HG02610 (cell line): ENCODE data around the gene GRIP2.

Source experiments
- ATAC-seq: cut with Tn5 transposase; IDR thresholded peaks from one replicate; pipeline ENCODE4 v1.9.1; 2021; ENCODE audit warnings: mild to moderate bottlenecking, moderate library complexity; ENCODE audit not compliant: unreplicated experiment

GRIP2 gene

DNA sequence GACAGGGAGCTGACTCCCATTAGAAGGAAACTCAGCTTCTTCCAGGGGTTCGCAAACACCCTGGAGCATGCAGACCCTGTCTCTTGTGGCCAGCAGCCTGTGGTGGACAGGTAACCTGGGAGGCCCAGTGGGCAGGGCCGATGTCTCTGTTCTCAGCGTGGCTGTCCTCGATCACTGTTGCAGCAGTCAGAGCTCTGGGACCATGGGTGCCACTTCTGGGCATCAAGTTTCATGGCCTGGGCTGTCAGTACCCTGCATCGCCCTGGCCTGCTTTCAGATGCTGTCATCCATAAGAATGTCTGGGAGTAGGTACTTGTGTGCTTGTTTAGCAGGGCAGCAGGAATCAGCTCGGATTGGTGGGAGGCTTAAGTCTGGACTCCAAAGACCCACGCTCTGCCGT is 83.3 kb downstream of the GRIP2 start:
- no peak for ATAC-seq

DNA sequence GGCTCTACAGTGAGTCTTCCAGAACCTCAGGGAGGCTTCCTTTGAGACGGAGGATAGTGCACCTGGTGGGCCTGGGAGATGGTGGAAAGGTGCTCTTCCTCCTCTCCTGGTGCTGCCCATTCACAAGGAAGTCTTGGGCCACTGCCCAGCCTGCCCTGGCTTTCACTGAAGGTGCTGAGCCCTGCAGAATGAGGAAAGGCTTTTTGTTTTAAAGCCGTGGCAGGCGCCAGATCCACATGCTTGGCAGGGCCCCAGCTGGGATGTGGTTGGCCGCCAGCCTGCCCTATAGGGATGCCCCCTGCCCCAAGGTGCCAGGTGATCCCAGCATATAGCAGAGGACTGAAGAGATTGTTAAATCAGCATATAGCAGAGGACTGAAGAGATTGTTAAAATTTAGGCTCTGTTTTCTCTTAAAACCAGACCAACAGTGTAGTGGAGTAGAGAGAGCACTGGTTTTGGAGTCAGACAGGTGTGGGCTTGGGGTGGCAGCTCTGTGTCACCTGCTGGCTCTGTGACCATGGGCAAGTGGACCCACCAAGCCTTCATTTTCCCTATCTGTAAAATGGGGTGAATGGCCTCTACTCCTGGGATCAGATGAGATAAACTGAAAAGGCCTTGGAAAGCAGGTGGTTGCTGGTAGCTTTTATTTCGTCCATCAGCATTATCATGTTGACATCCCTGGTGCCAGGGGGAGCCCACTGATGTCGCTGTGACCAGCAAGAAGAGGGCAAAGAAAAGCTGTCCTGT is 84.4 kb downstream of the GRIP2 start:
- ATAC-seq: no peak

DNA sequence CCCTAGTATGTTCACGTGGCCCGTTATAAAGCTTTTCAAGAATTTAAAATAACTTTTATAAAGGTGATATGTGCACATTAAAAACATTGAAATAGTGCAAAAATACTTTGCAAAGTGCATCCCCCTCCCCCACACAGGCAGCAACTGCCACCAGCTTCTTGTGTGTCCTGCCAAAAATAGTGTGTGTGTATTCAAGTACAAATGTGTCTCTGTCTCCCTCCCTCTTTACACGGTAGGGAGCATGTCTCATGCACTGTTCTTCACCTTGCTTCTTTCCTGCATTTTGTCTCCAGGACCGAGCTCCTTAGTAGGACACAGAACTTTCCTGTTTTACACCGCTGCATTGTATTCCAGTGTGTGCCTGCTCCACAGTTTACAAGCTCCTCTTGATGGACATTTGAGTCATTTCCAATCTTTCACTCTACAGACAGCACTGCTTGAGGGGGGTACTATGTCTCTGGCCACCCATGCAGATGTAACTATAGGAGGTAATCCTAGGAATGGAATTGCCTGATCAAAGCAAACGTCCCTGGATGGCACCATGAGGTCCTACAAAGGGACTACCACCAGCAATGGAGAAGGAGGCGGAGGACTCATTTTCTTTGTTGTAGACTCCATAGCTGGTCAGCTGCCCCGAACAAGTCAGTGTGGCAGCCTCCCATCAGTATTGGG is 85.4 kb downstream of the GRIP2 start:
- ATAC-seq: no peak

DNA sequence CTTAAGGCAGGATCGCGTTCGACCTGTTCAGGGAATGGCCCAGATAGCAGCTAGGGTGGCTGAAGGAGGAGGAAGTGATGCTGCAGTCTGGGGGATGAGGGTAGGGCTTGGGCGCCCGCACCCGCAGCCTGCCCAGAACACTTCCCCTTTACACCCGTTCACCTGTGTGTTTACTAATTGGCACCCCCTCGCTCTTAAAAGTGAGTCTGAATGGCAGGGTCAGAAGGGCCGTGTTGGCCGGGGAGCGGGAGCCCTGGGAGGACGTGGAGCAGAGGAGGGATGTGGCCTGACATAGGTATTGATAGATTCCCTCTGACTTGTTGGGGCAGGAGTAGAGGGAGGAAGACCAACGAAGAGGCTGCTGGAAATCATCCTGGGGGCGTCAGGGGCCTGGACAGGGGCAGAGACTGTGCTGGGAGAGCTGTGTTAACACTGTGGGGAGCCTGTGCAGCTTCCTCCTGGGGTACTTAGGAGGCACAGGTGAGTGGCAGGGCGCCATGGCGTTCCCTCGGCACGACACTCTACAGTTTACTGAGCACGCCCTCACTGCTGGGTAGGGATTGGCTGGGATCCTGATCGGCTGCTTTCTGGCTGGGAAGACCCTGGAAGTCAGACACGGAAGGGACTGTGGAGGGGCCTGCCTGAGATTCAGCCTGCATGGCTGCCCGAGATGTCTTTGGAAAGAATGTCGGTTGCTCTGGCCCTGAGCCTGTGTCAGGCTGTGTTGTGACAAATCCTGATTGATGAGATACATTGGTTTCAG is 86.1 kb downstream of the GRIP2 start:
- ATAC-seq: no peak

DNA sequence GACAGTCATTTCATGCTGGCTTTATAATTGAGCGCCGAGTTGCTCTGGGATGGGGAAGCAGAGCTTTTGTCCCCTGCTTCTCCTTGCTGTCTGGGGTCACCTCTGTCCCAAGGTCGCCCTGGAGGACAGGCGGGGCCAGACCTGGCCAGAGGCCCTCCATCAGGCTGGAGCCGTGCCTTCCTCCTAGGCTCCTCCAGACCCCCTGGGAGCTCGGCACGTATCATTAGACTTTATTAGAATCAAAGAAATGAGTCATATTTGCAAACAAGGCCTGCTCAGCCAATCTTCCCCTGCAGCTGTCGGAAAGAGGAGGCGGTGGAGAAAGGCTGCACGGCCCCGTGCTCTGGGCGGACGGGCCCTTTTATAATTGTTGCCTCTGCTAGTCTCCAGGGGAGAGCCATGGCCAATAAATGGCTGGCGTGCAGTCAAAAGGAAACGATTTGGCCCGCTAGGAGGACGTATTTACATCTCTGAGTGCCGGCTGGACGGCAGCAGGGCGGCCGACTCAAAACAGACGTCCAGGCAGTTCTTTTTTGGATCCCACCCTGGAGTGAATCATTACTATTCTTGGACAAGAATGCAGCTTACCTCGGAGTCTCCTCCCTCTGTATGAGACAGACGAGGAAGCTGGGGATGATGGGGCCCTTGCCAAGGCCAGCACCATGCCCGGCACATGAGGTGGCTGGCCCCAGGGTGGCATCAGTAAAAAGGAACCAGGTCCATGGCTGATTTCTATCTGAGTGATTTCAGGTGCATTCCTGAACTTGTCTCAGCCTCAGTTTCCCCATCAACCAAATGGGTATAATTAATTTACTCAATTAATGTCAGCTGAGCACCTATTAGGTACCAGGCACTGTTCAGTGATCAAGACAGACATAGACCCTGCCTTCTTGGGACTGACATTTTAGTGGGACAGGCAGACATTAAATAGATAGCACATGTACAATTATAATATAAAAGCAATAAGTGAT is 87.1 kb downstream of the GRIP2 start:
- ATAC-seq: no peak

DNA sequence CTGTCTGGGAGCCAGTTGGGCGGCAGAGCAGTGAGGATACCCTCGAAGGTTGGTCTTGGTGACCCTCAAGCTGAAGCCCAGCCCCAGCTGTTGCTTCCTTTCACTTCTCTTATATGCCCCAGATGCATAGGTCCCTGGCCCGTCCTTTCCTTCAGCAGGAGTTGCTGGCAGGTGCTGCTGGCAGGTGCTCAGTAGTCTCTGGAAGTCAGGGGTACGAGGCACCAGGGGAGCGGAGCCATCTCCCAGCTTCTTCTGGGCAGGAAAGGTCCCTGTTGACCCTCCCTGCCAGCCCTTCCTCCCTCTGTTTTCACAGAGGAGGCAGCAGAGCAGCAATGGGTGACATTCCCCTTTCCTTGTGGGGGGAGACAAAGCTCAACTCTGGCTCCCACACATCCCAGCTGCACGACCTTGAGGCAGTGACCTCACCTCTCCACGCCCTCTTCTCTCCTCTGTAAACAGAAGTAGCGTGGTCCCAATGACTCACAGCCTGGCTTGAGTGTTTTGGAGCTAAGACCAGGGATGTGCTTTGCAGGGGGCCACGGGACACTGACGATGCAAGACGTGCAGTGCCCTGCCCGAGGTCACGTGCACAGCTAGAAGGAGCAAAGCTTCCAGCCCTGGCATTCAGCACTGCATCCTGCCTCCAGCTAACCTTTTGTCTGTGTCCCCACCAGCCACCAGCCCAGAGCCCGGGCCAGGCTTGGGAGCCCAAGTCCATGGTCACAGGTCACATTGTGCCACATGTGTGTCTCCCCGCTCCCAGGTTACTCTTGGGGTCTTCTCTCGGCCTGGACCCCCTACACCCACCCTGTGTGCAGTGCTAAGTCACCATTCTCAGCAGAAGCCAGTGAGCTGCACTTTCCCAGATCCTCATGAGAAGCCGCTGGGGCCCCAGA is 88.0 kb downstream of the GRIP2 start:
- no peak for ATAC-seq

DNA sequence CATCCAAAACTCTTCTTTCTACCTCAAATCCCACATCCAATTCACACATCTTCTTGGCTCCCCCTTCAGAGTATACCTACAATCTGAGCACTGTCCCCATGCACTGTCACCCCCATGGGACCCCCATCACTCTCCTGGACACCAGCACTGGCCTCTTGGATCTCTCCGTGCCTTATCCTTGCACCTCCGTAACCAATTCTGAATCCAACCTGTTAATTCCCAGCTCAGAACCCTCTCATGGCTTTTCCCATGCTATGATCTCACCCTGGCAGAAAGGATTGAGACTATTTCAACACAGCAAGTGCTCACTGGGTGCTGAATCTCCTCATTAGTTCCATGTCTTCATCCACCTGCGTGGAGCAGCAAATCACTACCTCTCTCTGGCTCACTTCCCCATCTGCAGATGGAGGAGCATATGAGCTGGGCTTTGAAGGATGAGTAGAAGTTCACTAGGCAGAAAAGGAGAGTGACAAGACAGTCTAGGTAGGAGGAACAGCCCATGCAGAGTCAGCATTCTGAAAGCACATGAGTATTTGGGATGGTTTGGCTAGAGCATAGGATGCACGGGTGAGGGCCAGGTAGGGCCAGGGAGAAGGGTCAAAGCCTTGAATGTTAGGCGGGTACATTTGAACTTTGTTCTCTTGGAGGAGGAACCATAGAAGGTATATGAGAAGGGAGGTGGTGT is 89.1 kb downstream of the GRIP2 start:
- no peak for ATAC-seq

DNA sequence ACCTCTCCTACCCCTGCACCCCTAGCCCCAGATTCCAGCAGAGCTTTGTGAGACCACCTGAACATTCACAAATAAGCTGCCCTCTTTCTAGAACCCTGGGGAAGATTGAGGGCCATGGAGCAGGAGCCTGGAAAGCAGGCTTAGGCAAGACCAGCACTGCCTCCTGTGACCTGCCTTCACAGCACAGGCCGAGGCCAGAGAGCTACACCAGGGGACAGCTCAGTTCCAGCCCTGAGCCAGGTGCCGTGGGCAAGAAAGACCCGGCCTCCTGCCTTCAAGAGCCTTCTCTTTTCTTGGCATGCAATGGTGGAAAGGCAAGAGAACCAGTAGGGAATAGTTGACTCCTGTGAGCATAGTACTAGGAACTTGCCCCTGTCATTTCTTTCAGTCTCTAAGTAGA is 89.6 kb downstream of the GRIP2 start:
- ATAC-seq: no peak

DNA sequence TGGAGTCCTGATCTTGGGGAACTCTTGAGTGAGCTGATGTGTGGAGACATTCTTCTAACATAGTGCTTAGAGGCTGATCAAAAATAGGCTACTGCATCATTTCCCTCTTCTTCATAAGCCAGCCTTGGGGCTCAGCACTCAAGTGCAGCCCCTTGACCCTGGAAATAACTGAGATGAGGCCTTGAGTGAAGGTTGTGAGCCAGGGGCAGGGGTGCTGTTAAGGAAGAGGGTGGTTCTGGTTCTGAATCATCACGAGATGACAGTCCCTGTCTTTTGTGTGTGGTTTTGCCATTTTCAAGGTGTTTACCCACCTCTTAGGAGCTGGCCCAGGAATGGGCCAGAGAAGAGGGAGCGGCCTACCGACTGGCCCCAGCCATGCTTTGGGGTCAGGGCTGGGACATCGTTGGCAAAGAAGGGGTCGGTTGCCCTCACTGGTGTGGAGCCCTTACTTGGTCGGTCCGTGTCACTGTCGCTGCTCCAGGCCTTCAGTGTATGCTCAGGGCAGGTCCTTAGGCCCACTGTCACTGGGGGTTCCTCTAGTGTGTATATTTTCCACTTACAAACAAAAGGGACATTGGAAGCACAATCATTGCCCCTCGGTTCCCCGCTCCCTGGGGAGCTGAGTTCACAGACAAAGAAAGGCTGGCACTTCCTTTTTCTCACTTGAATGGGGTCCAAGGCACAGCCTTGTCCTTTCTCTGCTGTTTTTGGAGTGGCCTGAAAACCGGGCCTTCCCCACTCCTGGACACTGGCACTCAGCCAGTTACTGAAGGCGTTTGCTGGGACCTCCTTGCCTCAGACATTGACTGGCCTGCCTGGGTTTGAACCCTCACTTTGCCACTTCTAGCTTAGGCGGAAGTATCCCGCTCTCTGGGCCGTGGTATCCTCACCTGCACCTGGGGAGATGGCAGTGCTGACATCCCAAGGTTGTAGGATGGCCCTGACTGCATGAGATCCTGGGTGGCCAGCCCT is 91.1 kb downstream of the GRIP2 start:
- ATAC-seq: no peak

DNA sequence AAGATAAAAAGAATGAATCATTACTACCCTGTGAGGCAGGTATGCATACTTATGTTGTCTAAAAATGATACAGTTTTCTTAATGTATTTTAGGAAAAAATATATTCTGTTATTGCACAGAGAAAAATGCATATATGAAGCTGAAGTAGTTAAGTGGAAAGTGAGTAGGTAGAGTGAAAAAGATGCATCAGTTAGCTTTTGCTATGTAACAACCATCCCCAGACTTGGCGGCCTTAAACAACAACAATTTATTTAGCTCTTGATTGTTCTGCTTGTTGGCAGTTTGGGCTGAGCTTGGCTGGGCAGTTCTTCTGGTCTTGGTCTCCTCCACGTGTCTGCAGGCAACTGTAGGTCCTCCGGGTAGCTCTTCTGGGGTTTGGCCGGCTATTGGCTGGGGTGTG is 92.1 kb downstream of the GRIP2 start:
- ATAC-seq: no peak

DNA sequence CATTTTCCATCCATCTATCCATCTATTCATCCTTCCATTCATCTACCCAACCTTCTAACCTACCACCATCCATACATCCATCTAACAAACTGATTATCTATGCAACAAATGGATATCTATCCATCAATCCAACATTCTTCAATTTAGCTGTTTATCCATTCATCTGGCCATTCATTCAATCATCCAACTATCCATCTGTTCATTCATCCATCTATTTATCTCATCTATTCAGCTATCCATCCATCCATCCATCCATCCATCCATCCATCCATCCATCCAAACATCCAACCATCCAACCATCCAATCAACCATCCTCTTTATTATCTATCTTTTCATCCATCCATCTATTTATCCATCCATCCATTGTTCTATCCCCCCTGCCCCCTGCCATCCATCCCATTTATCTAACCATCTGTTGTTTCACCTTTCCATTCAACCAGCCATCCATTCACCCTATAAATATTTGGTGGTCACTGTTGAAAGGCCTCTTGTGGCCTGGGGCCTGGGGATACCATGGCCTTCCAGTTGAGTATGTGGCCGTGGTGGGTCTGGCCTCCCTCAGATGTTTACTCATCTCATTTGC is 93.1 kb downstream of the GRIP2 start:
- no peak for ATAC-seq

DNA sequence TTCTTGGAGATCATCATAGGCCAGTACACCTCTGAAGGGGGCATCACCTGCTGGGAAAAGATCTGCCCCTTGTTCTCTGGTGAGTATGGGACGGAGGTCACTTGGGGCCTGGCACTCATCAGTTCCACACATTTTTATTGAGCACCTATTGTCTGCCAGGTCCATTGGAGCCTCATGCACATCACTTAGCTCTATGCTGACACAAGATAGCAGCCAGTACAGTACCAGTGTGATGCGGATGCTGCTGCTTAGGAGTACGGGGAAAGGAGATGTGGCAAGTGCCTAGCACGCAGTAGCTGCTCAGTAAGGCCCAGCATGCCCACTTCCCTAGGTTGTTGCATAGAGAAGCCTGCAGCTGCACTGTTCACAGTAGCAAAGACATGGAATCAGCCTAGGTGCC is 94.4 kb downstream of the GRIP2 start:
- ATAC-seq: no peak

DNA sequence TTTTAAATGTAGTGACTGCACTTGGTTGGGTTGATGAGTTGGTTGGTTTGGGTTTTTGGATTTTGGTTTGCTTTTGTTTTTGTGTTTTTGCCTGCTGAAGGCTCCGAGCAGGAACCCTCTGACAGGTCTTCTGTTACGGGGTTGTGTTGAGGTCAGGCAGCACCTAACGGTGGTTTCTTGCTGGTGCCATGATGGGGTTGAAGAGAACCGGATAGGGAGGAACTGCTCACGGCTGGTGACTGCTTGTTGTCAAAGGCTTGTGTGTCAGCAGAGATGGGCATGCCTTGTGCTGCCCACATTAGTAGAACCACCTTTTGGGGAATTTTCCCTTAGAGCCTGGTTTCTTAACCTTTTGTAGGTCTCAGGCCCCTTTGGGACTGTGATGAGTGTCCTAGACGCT is 95.8 kb downstream of the GRIP2 start:
- no peak for ATAC-seq

DNA sequence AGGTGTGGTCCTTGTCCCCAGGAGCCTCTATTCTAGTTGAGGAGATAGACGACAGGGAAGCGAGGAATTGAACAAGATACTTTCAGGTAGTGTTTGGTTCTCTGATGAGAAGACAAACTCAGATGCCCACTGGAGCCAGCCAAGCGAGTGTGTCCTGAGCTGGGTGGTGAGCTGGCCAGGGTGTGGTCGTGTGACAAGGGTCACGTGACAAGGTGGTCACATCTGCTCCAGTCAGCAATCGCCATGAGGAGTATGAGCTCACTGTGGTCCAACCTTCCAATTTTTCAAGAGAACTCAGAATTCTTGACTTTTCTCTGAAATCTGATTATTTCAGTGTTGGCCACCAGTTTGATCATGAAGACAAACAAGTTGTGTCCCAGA is 98.2 kb downstream of the GRIP2 start:
- no peak for ATAC-seq

DNA sequence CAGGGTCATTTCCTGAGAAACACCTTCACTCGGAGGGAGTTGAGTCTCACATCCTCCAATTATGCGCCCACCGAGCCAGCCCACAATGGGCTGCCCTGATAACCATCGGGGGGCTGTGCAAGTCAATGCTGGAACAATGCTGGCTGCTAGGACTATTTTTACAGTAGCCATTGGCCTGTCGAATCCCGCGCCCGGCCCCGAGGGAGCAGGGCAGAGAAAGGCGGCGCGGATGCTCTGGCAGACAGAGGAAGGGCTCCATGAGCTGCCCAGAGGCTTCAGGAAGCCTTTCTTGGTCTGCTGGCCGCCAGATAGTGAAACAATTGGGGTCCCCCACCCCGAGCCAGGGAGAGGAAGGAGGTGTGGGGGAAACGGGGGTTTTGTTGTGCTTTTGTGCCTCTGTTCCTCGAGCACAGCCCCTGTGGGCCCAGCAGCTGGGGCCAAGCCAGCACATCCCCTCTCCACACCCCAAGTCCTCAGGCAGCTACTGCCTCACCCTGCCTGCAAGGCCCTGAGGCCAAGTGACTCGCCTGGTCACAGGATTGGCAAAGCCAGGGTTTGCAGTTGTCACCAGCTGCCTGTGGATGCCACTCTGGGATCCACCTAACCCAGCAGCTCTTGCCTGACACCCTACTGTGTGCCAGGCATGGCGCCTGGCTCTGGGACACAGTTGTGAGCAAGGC is 98.8 kb downstream of the GRIP2 start:
- no peak for ATAC-seq

DNA sequence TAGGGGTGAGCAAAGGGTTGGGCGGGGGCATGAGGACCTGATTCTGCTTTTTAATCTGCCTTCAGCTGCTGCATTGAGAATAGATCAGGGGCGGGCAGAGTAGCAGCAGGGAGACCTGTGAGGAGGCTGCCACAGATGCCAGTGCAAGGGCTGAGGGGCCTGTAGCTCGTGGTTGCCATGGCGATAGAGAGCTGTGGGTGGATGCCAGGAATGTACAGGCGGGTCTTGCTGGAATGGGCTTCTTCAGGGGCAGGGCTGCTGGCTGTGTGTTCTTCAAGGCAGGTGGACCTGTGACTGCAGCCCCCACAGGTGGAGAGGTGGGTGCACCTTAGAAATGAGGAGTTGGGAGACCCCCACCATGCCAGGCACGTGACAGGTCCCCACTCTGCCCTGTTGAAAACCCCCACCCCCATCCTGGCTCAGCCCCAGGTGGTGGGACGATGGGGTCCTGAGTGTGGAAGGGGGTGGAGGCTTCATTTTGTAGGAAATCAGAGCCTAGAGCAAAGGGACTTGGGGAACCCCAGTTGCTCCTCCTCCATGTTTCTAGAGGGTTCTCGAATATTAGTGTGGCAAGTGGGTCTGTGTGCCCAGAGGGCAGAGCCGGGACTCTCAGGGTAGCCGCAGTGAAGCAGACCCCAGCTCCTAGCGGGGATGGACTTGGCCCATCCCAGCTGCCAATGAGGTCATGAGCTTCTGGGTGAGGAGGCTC is 99.5 kb downstream of the GRIP2 start:
- no peak for ATAC-seq

DNA sequence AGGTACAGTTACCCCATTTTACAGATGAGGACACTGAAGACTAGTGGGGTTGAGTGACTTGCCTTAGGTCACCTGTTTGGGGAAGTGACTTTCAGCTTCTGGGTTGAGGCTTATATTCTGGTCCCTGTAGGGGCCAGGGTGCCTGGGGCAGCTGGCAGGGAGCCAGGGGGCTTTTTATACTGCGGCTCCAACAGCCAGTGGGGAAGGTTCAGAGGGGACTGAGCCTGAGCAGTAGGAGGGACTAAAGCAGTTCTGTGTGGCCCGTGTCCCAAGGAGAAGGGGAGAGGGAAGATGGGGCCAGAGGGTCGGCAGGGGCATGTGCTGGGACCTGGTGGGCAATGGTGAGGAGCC is 100.0 kb downstream of the GRIP2 start:
- ATAC-seq: no peak
